Heart left ventricle (tissue), 13 donors: ENCODE data around the gene RXRA.
A peak's percentile ranks its signal among the peaks of the same experiment; 100 is the strongest.

Experiments
- CTCF ChIP-seq, 12 donors: fragments of 200-600 bp; sonication (generic) in 4 of 12; IDR thresholded peaks; one replicate each; pipeline versions ENCODE4 v1.5.0 to v1.8.0; 2018 to 2022; ENCODE audit warnings: antibody characterized with exemption in 12 of 12, mild to moderate bottlenecking in 5 of 12
- POLR2A ChIP-seq, 2 donors: fragments of 450-650 bp; IDR thresholded peaks; one replicate each; pipeline ENCODE4 v1.6.1; 2017; ENCODE audit warnings: antibody characterized with exemption in 2 of 2, mild to moderate bottlenecking in 2 of 2, moderate library complexity in 2 of 2
- donor health status: ischemic (EF 13 %, LVEDD 7.1; RV severe dilation, severe dysfunction).
- donor health status: DM: no; HTN: yes; CAD: no.
- donor health status: DM: no; HTN: no; CAD: no.
- donor health status: ischemic (EF 25% LVEDD 6.9; RV normal size, moderate dysfunction).
- donor health status: ischemic (EF 25% LVEDD 5.7; RV mildly dilated, moderate dysfunction).
- donor health status: ischemic (EF 35%, LVEDD 5.7; RV mildly dilated, moderate dysfunction).
- donor health status: nonischemic (EF 11% LVEDD 7.7; RV severe dilation, severe dysfunction).
- donor health status: DM: yes; HTN: yes; CAD: no.
- donor health status: PGD.
- donor health status: ischemic (EF 29% LVEDD 5.4; RV normal size, mild dysfunction).
- donor health status: nonischemic (EF 23%, LVEDD 6.1; RV moderate dilation, normal function).

GRCh38 chr9:134328841-134329575 is 2.8 kb downstream of the RXRA start:
- peak in 3 of 12 donors; percentile 27 to 41 (median 38) for TF ChIP-seq CTCF (IDR thresholded peaks at IDR 0.05)
- no peak for TF ChIP-seq POLR2A (IDR thresholded peaks at IDR 0.05)
